Measurements from ENCODE around the gene COLEC12.
"Not testable (repeated sequence)": the region's sequence is repeated elsewhere in the genome, so short reads cannot be mapped to it uniquely, and the experiment has no call there.

Gene COLEC12

DNA sequence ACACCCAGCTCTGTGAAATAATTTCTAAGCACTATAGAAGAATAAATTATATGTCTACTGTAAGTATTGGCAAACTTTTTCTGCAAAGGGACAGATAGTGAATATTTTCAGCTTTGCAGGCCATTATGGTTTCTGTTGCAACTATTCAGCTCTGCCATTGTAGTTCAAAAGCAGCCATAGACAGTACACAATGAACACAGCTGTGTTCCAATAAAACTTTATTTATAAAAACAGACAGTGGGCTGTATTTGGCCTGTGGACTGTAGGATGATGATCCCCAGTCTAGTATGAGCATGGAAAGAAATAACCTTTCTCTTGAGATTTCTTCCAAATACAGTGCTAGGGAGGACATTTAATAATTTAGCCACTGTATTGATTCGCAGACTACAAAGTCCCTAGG lies 197.5 kb downstream of the COLEC12 start:
- Histone ChIP-seq H3K36me3 (ENCODE audit: control insufficient read depth in 2 of 2, insufficient read depth in 2 of 2, low read length in 2 of 2) (no peaks in the 10 kb centered on the region), H3K27ac (ENCODE audit: low read length) (no peak overlapping the region), H3K9me3 (ENCODE audit: control insufficient read depth in 2 of 2, low read length in 2 of 2) (no peaks in the 10 kb centered on the region), H3K4me1 (ENCODE audit: control insufficient read depth, insufficient read depth, low read length) (no peaks in the 10 kb centered on the region), H3K9ac (ENCODE audit: low read length in 2 of 2) (no peak overlapping the region), H3K4me3 (ENCODE audit: low read length in 2 of 2) (no peak overlapping the region), H3K27me3 (ENCODE audit: control insufficient read depth in 1 of 2, insufficient read depth in 2 of 2, low read length in 2 of 2) (no peaks in the 10 kb centered on the region)

GRCh38 chr18:302097-302496 lies 198.4 kb downstream of the COLEC12 start:
- H3K36me3 ChIP-seq (ENCODE audit: control insufficient read depth in 2 of 2, insufficient read depth in 2 of 2, low read length in 2 of 2), result no peaks in the 10 kb centered on the region
- H3K9ac ChIP-seq (ENCODE audit: low read length in 2 of 2), result no peak overlapping the region
- no peaks in the 10 kb centered on the region for H3K9me3 ChIP-seq (ENCODE audit: control insufficient read depth in 2 of 2, low read length in 2 of 2)
- no peaks in the 10 kb centered on the region for H3K27me3 ChIP-seq (ENCODE audit: control insufficient read depth in 1 of 2, insufficient read depth in 2 of 2, low read length in 2 of 2)
- H3K4me3 ChIP-seq (ENCODE audit: low read length in 2 of 2), result no peak overlapping the region
- H3K27ac ChIP-seq (ENCODE audit: low read length), result no peak overlapping the region
- no peaks in the 10 kb centered on the region for H3K4me1 ChIP-seq (ENCODE audit: control insufficient read depth, insufficient read depth, low read length)

DNA sequence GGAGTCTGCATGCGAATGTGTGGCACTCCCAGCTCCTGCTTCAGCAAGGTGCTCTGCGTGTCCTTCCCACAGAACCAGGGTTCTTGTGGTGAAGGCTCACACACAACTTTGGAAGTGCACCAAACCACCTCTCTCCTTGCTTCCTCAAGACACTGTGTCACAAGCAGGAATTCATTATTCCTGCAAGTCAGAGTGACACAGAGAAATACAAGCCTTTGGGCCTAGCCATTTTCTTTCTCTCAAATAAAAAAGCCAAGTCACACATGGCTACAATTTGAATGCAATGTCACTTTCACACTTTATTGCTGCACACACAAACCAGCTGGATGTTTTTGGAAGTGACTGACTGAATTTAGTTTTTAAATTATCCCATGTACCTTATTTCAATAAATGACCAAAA lies 202.6 kb downstream of the COLEC12 start:
- Histone ChIP-seq H3K27ac (ENCODE audit: low read length) (no peak overlapping the region), H3K4me3 (ENCODE audit: low read length in 2 of 2) (no peak overlapping the region)

DNA sequence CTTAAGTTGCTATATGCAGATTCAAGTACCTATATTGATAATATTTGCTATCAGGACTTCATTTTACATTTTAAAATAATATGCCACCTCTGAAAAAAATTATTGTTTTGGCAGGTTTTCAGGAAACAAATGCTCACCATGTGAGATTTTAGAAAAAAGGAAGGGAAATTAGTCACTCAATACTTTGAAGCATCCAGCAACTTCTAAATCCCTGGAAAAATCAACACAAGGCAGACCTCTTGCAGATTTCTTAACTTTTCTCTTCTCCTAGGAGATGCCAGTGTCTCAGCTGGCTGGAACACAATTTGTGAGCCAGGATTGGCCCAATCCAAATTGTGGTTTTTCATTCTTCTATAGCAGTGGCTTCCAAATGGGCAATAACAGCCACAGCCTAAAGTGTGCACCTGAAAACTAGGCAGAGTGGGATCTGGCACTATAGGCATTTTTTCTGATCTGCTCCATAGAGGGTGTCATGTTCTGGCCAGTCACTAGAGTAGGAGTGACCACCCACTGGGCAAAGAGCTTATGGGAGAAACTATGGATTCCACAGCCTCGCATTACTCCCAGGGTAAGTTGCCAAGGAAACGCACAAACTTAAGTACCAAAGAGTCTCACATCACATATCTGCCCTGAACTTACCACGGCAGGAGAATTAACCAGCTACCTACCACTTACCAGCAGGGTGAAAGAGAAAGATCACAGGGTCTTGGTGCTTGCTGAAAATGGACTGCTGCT lies 204.6 kb downstream of the COLEC12 start:
- Histone ChIP-seq H3K27me3 (ENCODE audit: control insufficient read depth in 1 of 2, insufficient read depth in 2 of 2, low read length in 2 of 2) (no peaks in the 10 kb centered on the region), H3K36me3 (ENCODE audit: control insufficient read depth in 2 of 2, insufficient read depth in 2 of 2, low read length in 2 of 2) (no peaks in the 10 kb centered on the region), H3K9me3 (ENCODE audit: control insufficient read depth in 2 of 2, low read length in 2 of 2) (no peaks in the 10 kb centered on the region), H3K27ac (ENCODE audit: low read length) (no peak overlapping the region), H3K4me3 (ENCODE audit: low read length in 2 of 2) (no peak overlapping the region), H3K9ac (ENCODE audit: low read length in 2 of 2) (no peak overlapping the region), H3K4me1 (ENCODE audit: control insufficient read depth, insufficient read depth, low read length) (no peaks in the 10 kb centered on the region)

More for the DNA sequence above, 202.6 kb downstream of the COLEC12 start:
- Histone ChIP-seq H3K9me3 (ENCODE audit: control insufficient read depth in 2 of 2, low read length in 2 of 2) (no peaks in the 10 kb centered on the region), H3K9ac (ENCODE audit: low read length in 2 of 2) (no peak overlapping the region), H3K27me3 (ENCODE audit: control insufficient read depth in 1 of 2, insufficient read depth in 2 of 2, low read length in 2 of 2) (no peaks in the 10 kb centered on the region), H3K36me3 (ENCODE audit: control insufficient read depth in 2 of 2, insufficient read depth in 2 of 2, low read length in 2 of 2) (no peaks in the 10 kb centered on the region), H3K4me1 (ENCODE audit: control insufficient read depth, insufficient read depth, low read length) (no peaks in the 10 kb centered on the region)

DNA sequence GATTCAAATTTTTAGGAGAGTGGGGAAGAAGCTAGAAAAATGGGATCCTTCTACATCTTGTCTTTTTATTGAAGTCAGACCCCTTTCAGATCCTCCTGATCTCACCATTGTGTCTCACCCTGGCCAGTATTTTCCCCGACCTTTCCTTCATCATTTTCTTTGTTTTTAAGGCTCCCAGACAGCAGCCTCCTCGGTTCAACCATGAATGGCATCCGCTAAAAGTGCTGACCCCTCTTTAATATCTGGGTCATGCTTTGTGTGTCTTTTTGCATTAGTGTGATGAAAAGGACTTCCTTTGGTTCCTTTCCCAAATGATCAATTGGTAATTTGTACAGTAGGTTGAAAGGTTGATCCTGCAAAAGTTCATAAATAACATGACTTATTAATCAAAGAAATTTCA lies 205.9 kb downstream of the COLEC12 start:
- Histone ChIP-seq H3K36me3 (ENCODE audit: control insufficient read depth in 2 of 2, insufficient read depth in 2 of 2, low read length in 2 of 2) (no peaks in the 10 kb centered on the region), H3K9me3 (ENCODE audit: control insufficient read depth in 2 of 2, low read length in 2 of 2) (no peaks in the 10 kb centered on the region), H3K27ac (ENCODE audit: low read length) (no peak overlapping the region), H3K4me1 (ENCODE audit: control insufficient read depth, insufficient read depth, low read length) (no peaks in the 10 kb centered on the region), H3K4me3 (ENCODE audit: low read length in 2 of 2) (no peak overlapping the region), H3K9ac (ENCODE audit: low read length in 2 of 2) (no peak overlapping the region), H3K27me3 (ENCODE audit: control insufficient read depth in 1 of 2, insufficient read depth in 2 of 2, low read length in 2 of 2) (no peaks in the 10 kb centered on the region)

GRCh38 chr18:293536-293935 lies 207.0 kb downstream of the COLEC12 start:
- no peaks in the 10 kb centered on the region for H3K4me1 ChIP-seq (ENCODE audit: control insufficient read depth, insufficient read depth, low read length)
- H3K27ac ChIP-seq (ENCODE audit: low read length), result no peak overlapping the region
- no peaks in the 10 kb centered on the region for H3K27me3 ChIP-seq (ENCODE audit: control insufficient read depth in 1 of 2, insufficient read depth in 2 of 2, low read length in 2 of 2)
- H3K9ac ChIP-seq (ENCODE audit: low read length in 2 of 2), result no peak overlapping the region
- no peaks in the 10 kb centered on the region for H3K36me3 ChIP-seq (ENCODE audit: control insufficient read depth in 2 of 2, insufficient read depth in 2 of 2, low read length in 2 of 2)
- no peak overlapping the region for H3K4me3 ChIP-seq (ENCODE audit: low read length in 2 of 2)
- H3K9me3 ChIP-seq (ENCODE audit: control insufficient read depth in 2 of 2, low read length in 2 of 2), result no peaks in the 10 kb centered on the region

DNA sequence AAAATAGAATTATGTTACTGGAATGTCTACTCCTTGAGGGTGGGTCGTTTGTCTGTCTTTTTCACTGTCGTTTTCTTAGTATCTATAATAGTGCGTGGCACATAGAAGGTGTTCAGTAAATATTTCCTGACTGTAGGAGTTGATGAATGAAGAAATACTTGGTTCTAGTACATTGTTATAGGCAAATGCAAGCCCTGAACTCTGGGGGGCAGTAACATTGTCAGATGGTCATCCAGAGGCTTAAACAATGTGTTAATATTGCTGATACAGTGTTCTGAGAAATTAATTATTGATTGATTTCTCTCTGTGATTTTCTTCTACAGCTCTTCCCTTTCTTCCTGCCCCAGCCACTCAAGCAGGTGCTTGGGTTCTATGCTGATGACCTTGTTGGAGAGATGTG lies 208.2 kb downstream of the COLEC12 start:
- Histone ChIP-seq H3K27ac (ENCODE audit: low read length) (no peak overlapping the region), H3K9ac (ENCODE audit: low read length in 2 of 2) (no peak overlapping the region), H3K36me3 (ENCODE audit: control insufficient read depth in 2 of 2, insufficient read depth in 2 of 2, low read length in 2 of 2) (no peaks in the 10 kb centered on the region), H3K4me1 (ENCODE audit: control insufficient read depth, insufficient read depth, low read length) (no peaks in the 10 kb centered on the region), H3K27me3 (ENCODE audit: control insufficient read depth in 1 of 2, insufficient read depth in 2 of 2, low read length in 2 of 2) (no peaks in the 10 kb centered on the region), H3K9me3 (ENCODE audit: control insufficient read depth in 2 of 2, low read length in 2 of 2) (no peaks in the 10 kb centered on the region), H3K4me3 (ENCODE audit: low read length in 2 of 2) (no peak overlapping the region)

DNA sequence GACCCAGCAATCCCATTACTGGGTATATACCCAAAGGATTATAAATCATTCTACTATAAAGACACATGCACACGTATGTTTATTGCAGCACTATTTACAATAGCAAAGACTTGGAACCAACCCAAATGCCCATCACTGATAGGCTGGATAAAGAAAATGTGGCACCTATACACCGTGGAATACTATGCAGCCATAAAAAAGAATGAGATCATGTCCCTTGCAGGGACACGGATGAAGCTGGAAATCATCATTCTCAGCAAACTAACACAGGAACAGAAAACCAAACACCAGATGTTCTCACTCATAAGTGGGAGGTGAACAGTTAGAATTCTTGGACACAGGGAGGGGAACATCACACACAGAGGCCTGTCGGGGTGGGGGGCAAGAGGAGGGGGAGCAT lies 210.5 kb downstream of the COLEC12 start:
- H3K36me3 ChIP-seq (ENCODE audit: control insufficient read depth in 2 of 2, insufficient read depth in 2 of 2, low read length in 2 of 2); H3K9me3 ChIP-seq (ENCODE audit: control insufficient read depth in 2 of 2, low read length in 2 of 2); H3K4me1 ChIP-seq (ENCODE audit: control insufficient read depth, insufficient read depth, low read length); H3K27ac ChIP-seq (ENCODE audit: low read length); H3K9ac ChIP-seq (ENCODE audit: low read length in 2 of 2); H3K27me3 ChIP-seq (ENCODE audit: control insufficient read depth in 1 of 2, insufficient read depth in 2 of 2, low read length in 2 of 2); H3K4me3 ChIP-seq (ENCODE audit: low read length in 2 of 2): not testable (repeated sequence)

GRCh38 chr18:289026-289425 lies 211.5 kb downstream of the COLEC12 start:
- H3K27me3 ChIP-seq (ENCODE audit: control insufficient read depth in 1 of 2, insufficient read depth in 2 of 2, low read length in 2 of 2), result no peaks in the 10 kb centered on the region
- no peak overlapping the region for H3K4me3 ChIP-seq (ENCODE audit: low read length in 2 of 2)
- H3K9me3 ChIP-seq (ENCODE audit: control insufficient read depth in 2 of 2, low read length in 2 of 2), result no peaks in the 10 kb centered on the region
- H3K27ac ChIP-seq (ENCODE audit: low read length), result no peak overlapping the region
- H3K4me1 ChIP-seq (ENCODE audit: control insufficient read depth, insufficient read depth, low read length), result no peaks in the 10 kb centered on the region
- H3K9ac ChIP-seq (ENCODE audit: low read length in 2 of 2), result no peak overlapping the region
- no peaks in the 10 kb centered on the region for H3K36me3 ChIP-seq (ENCODE audit: control insufficient read depth in 2 of 2, insufficient read depth in 2 of 2, low read length in 2 of 2)

GRCh38 chr18:286515-287310 lies 213.8 kb downstream of the COLEC12 start:
- Histone ChIP-seq H3K27me3 (ENCODE audit: control insufficient read depth in 1 of 2, insufficient read depth in 2 of 2, low read length in 2 of 2) (no peaks in the 10 kb centered on the region), H3K4me1 (ENCODE audit: control insufficient read depth, insufficient read depth, low read length) (no peaks in the 10 kb centered on the region), H3K4me3 (ENCODE audit: low read length in 2 of 2) (no peak overlapping the region), H3K36me3 (ENCODE audit: control insufficient read depth in 2 of 2, insufficient read depth in 2 of 2, low read length in 2 of 2) (no peaks in the 10 kb centered on the region), H3K27ac (ENCODE audit: low read length) (no peak overlapping the region), H3K9ac (ENCODE audit: low read length in 2 of 2) (no peak overlapping the region), H3K9me3 (ENCODE audit: control insufficient read depth in 2 of 2, low read length in 2 of 2) (no peaks in the 10 kb centered on the region)

DNA sequence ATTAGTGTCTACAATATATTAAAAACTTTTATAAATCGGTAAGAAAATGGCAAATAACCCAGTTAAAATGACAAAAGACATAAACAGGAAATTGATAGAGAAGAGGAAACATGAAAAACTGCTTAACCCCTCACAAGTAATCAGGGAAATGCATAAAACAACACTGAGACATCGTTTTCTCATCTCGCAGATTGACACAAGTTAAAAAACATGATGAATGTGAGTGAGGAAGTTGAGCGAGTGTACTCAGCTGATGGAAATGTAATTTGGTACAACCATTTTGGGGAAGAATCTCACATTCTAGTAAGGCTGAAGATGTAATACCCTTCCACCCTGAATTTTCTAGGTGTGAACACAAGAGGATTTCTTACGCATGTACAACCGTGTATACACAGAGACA lies 214.7 kb downstream of the COLEC12 start:
- H3K27ac ChIP-seq (ENCODE audit: low read length), result no peak overlapping the region
- H3K36me3 ChIP-seq (ENCODE audit: control insufficient read depth in 2 of 2, insufficient read depth in 2 of 2, low read length in 2 of 2), result no peaks in the 10 kb centered on the region
- no peak overlapping the region for H3K4me3 ChIP-seq (ENCODE audit: low read length in 2 of 2)
- H3K4me1 ChIP-seq (ENCODE audit: control insufficient read depth, insufficient read depth, low read length), result no peaks in the 10 kb centered on the region
- no peak overlapping the region for H3K9ac ChIP-seq (ENCODE audit: low read length in 2 of 2)
- no peaks in the 10 kb centered on the region for H3K27me3 ChIP-seq (ENCODE audit: control insufficient read depth in 1 of 2, insufficient read depth in 2 of 2, low read length in 2 of 2)
- no peaks in the 10 kb centered on the region for H3K9me3 ChIP-seq (ENCODE audit: control insufficient read depth in 2 of 2, low read length in 2 of 2)
